GM15510 (cell line): ENCODE results near the gene RNF145.

ENCODE experiments used
- POLR2A ChIP-seq: IDR thresholded peaks from 3 replicates; pipeline ENCODE4 v1.6.1; 2011; ENCODE audit warnings: borderline replicate concordance; ENCODE audit not compliant: insufficient read length; ENCODE audit errors: extremely low read depth

The RNF145 gene

GRCh38 chr5:159183247-159183646, 26.1 kb downstream of the RNF145 start:
- TF ChIP-seq POLR2A, result no peak

- TF ChIP-seq POLR2A, result no peak
Observed at GRCh38 chr5:159182691-159183090, 26.7 kb downstream of the RNF145 start.

- TF ChIP-seq POLR2A, result no peak
Observed at GRCh38 chr5:159181651-159182050, 27.7 kb downstream of the RNF145 start.

- no peak for TF ChIP-seq POLR2A
Observed at GRCh38 chr5:159181152-159181551, 28.2 kb downstream of the RNF145 start.

GRCh38 chr5:159179529-159180305, 29.6 kb downstream of the RNF145 start:
- no peak for TF ChIP-seq POLR2A

GRCh38 chr5:159178978-159179377, 30.4 kb downstream of the RNF145 start:
- no peak for TF ChIP-seq POLR2A

GRCh38 chr5:159175547-159175946, 33.8 kb downstream of the RNF145 start:
- no peak for TF ChIP-seq POLR2A

GRCh38 chr5:159174511-159175168, 34.7 kb downstream of the RNF145 start:
- TF ChIP-seq POLR2A, result no peak

- TF ChIP-seq POLR2A, result no peak
Observed at GRCh38 chr5:159171274-159171673, 38.1 kb downstream of the RNF145 start.

GRCh38 chr5:159170021-159170420, 39.3 kb downstream of the RNF145 start:
- no peak for TF ChIP-seq POLR2A

- no peak for TF ChIP-seq POLR2A
Observed at GRCh38 chr5:159166416-159166815, 42.9 kb downstream of the RNF145 start.

GRCh38 chr5:159163701-159164046, 45.7 kb downstream of the RNF145 start:
- no peak for TF ChIP-seq POLR2A

- TF ChIP-seq POLR2A, result no peak
Observed at GRCh38 chr5:159163027-159163700, 46.2 kb downstream of the RNF145 start.

GRCh38 chr5:159161361-159162214, 47.8 kb downstream of the RNF145 start:
- TF ChIP-seq POLR2A, result no peak

- TF ChIP-seq POLR2A, result no peak
Observed at GRCh38 chr5:159157552-159157951, 51.8 kb downstream of the RNF145 start.
